HepG2 (cell line): ENCODE results near the gene GTPBP6. TPM values are rescaled to one million over a fixed set of nuclear protein-coding genes. Genes with fewer than 3 reads are reported as not detected.

Experiments
- AGO2 ChIP-seq: fragments of 200-400 bp; formaldehyde crosslinking; optimal IDR thresholded peaks from 2 replicates; pipeline ENCODE3; 2017; ENCODE audit warnings: mild to moderate bottlenecking, low read depth, low read length, moderate library complexity
- ATF1 ChIP-seq: IDR thresholded peaks from 2 replicates; pipeline ENCODE4 v1.6.1; 2016; ENCODE audit warnings: mild to moderate bottlenecking, control low read depth
- MAF1 ChIP-seq: sonication (generic); formaldehyde crosslinking; IDR thresholded peaks from 2 replicates; pipeline ENCODE4 v1.5.0; 2020; ENCODE audit warnings: missing genetic modification reagents, borderline replicate concordance
- NCOA2 ChIP-seq: sonication (generic); formaldehyde crosslinking; IDR thresholded peaks from 2 replicates; pipeline ENCODE4 v1.8.0; 2022; ENCODE audit warnings: inconsistent platforms
- NPAS2 ChIP-seq: sonication (generic); formaldehyde crosslinking; IDR thresholded peaks from 2 replicates; pipeline ENCODE4 v1.8.0; 2022; ENCODE audit warnings: mild to moderate bottlenecking, missing genetic modification reagents, borderline replicate concordance
- PRPF4 ChIP-seq: fragments of 200-400 bp; formaldehyde crosslinking; IDR thresholded peaks from 2 replicates; pipeline ENCODE4 v1.6.1; 2016; ENCODE audit warnings: low read length, low read depth; ENCODE audit not compliant: poor library complexity, severe bottlenecking
- SRF ChIP-seq: IDR thresholded peaks from 2 replicates; pipeline ENCODE4 v1.6.1; 2011; ENCODE audit warnings: mild to moderate bottlenecking, low read depth, low read length, moderate library complexity
- ZBTB1 ChIP-seq: sonication (generic); formaldehyde crosslinking; IDR thresholded peaks from 2 replicates; pipeline ENCODE4 v1.4.0; 2020; ENCODE audit warnings: missing genetic modification reagents, borderline replicate concordance
- ZFP1 ChIP-seq: IDR thresholded peaks from 2 replicates; pipeline ENCODE4 v1.6.1; 2016
- ZNF24 ChIP-seq: fragments of 450-650 bp; IDR thresholded peaks from 2 replicates; pipeline ENCODE4 v1.6.1; 2017; ENCODE audit warnings: antibody characterized with exemption, mild to moderate bottlenecking
- ZNF326 ChIP-seq: sonication (generic); formaldehyde crosslinking; IDR thresholded peaks from 2 replicates; pipeline ENCODE4 v1.4.0; 2020; ENCODE audit warnings: missing genetic modification reagents, borderline replicate concordance
- ZNF768 ChIP-seq: sonication (generic); formaldehyde crosslinking; IDR thresholded peaks from 2 replicates; pipeline ENCODE4 v1.4.0; 2020; ENCODE audit warnings: missing genetic modification reagents
- ZSCAN30 ChIP-seq: sonication (generic); formaldehyde crosslinking; IDR thresholded peaks from 2 replicates; pipeline ENCODE4 v1.5.0; 2020; ENCODE audit warnings: mild to moderate bottlenecking, missing genetic modification reagents
- polyA plus RNA-seq, 8 experiments: library from polyadenylated mRNA; depleted of rRNA in 3 of 8; stranded (reverse) in 7 of 8; unstranded in 1 of 8; fragments of >200 nt; fragmentation: Illumina TruSeq in 4 of 8; extraction: Trizol in 4 of 8; gene quantifications; 2 replicates each; pipeline versions ENCODE4 v1.2.1 to v1.2.3, GENCODE V29; 2011 to 2016; ENCODE audit warnings: low read depth in 4 of 8, missing spikeins in 1 of 8, mixed read lengths in 1 of 8; ENCODE audit not compliant: insufficient read depth in 1 of 8
- total RNA-seq, 5 experiments: library from RNA; depleted of rRNA; stranded (reverse); fragments of >200 nt; fragmentation: Illumina TruSeq; extraction: Trizol; gene quantifications; 2 replicates each; pipeline ENCODE4 v1.2.3, GENCODE V29; 2016; ENCODE audit warnings: low read depth in 1 of 5
- TF ChIP-seq, protein P1 (sequence below): sonication (generic); formaldehyde crosslinking; IDR thresholded peaks from 2 replicates; pipeline ENCODE4 v1.8.0; 2022; ENCODE audit warnings: low read depth, missing genetic modification reagents
- TF ChIP-seq, protein P2 (sequence below): sonication (generic); formaldehyde crosslinking; IDR thresholded peaks from 2 replicates; pipeline ENCODE4 v1.5.0; 2020; ENCODE audit warnings: missing genetic modification reagents
- TF ChIP-seq, protein P3 (sequence below): IDR thresholded peaks from 2 replicates; pipeline ENCODE4 v1.6.1; 2016; ENCODE audit warnings: low read depth, control low read depth
- TF ChIP-seq, protein P4 (sequence below): fragments of 450-650 bp; IDR thresholded peaks from 2 replicates; pipeline ENCODE4 v1.6.1; 2017; ENCODE audit warnings: mild to moderate bottlenecking
- TF ChIP-seq, protein P5 (sequence below): sonication (generic); formaldehyde crosslinking; IDR thresholded peaks from 2 replicates; pipeline ENCODE4 v1.4.0; 2020; ENCODE audit warnings: mild to moderate bottlenecking, missing genetic modification reagents
- TF ChIP-seq, protein P6 (sequence below): IDR thresholded peaks from 2 replicates; pipeline ENCODE4 v1.6.1; 2018; ENCODE audit warnings: missing genetic modification reagents
- TF ChIP-seq, protein P7 (sequence below): sonication (generic); formaldehyde crosslinking; IDR thresholded peaks from 2 replicates; pipeline ENCODE4 v1.4.0; 2020; ENCODE audit warnings: low read depth, mild to moderate bottlenecking, missing genetic modification reagents

The GTPBP6 gene
- total and polyA plus RNA-seq, 2 of the 13 experiments (the other 11 are each of a cell fraction or from before 2014, with no cell fraction given), result 20.2 to 39.6 TPM

DNA sequence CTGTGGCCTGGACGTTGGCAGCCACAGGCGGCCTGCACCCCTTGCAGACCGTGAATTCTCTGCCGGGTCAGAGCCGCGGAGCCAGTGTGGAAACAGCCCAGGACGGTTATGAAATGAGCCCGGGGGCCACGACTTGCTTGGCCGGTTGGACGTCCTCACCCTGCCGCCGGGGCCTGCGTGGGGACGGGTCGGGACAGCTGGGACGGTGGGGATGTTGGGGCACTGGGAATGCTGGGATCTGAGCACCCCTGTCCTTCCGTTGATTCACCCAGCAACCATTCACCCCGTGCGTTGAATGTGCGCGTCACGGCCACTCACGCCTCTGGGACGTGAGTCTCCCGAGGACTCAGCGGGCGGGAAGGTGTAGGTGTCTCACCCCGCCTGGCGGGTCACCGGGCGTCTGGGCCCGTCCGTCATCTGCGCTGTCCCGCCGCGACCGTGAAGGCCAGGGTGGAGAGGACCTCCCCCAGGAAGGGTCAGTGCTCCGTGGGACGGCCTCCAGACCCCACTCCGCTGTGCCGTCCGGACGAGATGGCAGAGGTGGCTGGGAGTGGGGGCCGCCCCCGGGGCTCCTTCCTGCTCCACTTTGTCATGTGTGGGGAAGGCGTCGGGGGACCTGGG is 41.9 kb downstream of the GTPBP6 start (continued):
- TF ChIP-seq ZNF326 (CRISPR knock-in tag), result no peak
- TF ChIP-seq PRPF4, result no peak
- TF ChIP-seq, protein P1, sequence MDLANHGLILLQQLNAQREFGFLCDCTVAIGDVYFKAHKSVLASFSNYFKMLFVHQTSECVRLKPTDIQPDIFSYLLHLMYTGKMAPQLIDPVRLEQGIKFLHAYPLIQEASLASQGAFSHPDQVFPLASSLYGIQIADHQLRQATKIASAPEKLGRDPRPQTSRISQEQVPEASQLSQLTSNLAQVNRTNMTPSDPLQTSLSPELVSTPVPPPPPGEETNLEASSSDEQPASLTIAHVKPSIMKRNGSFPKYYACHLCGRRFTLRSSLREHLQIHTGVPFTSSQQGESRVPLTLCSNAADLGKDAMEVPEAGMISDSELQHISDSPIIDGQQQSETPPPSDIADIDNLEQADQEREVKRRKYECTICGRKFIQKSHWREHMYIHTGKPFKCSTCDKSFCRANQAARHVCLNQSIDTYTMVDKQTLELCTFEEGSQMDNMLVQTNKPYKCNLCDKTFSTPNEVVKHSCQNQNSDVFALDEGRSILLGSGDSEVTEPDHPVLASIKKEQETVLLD (CRISPR knock-in tag), result no peak
- no peak for TF ChIP-seq ZBTB1 (CRISPR knock-in tag)
- TF ChIP-seq ZFP1, result no peak
- TF ChIP-seq, protein P2, sequence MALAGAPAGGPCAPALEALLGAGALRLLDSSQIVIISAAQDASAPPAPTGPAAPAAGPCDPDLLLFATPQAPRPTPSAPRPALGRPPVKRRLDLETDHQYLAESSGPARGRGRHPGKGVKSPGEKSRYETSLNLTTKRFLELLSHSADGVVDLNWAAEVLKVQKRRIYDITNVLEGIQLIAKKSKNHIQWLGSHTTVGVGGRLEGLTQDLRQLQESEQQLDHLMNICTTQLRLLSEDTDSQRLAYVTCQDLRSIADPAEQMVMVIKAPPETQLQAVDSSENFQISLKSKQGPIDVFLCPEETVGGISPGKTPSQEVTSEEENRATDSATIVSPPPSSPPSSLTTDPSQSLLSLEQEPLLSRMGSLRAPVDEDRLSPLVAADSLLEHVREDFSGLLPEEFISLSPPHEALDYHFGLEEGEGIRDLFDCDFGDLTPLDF (CRISPR knock-in tag), result no peak
- TF ChIP-seq ATF1 (CRISPR knock-in tag), result no peak
- no peak for TF ChIP-seq ZNF24
- no peak for TF ChIP-seq ZSCAN30
- no peak; the same call in 1 of the 2 replicates for TF ChIP-seq MAF1 (CRISPR knock-in tag)
- TF ChIP-seq, protein P3, sequence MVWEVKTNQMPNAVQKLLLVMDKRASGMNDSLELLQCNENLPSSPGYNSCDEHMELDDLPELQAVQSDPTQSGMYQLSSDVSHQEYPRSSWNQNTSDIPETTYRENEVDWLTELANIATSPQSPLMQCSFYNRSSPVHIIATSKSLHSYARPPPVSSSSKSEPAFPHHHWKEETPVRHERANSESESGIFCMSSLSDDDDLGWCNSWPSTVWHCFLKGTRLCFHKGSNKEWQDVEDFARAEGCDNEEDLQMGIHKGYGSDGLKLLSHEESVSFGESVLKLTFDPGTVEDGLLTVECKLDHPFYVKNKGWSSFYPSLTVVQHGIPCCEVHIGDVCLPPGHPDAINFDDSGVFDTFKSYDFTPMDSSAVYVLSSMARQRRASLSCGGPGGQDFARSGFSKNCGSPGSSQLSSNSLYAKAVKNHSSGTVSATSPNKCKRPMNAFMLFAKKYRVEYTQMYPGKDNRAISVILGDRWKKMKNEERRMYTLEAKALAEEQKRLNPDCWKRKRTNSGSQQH (CRISPR knock-in tag), result no peak
- TF ChIP-seq SRF, result no peak
- TF ChIP-seq NCOA2 (CRISPR knock-in tag), result no peak; the same call in 1 of the 2 replicates
- peak; percentile 76 for TF ChIP-seq AGO2
- TF ChIP-seq, protein P4, sequence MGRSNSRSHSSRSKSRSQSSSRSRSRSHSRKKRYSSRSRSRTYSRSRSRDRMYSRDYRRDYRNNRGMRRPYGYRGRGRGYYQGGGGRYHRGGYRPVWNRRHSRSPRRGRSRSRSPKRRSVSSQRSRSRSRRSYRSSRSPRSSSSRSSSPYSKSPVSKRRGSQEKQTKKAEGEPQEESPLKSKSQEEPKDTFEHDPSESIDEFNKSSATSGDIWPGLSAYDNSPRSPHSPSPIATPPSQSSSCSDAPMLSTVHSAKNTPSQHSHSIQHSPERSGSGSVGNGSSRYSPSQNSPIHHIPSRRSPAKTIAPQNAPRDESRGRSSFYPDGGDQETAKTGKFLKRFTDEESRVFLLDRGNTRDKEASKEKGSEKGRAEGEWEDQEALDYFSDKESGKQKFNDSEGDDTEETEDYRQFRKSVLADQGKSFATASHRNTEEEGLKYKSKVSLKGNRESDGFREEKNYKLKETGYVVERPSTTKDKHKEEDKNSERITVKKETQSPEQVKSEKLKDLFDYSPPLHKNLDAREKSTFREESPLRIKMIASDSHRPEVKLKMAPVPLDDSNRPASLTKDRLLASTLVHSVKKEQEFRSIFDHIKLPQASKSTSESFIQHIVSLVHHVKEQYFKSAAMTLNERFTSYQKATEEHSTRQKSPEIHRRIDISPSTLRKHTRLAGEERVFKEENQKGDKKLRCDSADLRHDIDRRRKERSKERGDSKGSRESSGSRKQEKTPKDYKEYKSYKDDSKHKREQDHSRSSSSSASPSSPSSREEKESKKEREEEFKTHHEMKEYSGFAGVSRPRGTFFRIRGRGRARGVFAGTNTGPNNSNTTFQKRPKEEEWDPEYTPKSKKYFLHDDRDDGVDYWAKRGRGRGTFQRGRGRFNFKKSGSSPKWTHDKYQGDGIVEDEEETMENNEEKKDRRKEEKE, result no peak
- peak; percentile 6; the same call in 1 of the 2 replicates for TF ChIP-seq ZNF768 (CRISPR knock-in tag)
- TF ChIP-seq, protein P5, sequence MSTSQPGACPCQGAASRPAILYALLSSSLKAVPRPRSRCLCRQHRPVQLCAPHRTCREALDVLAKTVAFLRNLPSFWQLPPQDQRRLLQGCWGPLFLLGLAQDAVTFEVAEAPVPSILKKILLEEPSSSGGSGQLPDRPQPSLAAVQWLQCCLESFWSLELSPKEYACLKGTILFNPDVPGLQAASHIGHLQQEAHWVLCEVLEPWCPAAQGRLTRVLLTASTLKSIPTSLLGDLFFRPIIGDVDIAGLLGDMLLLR (CRISPR knock-in tag), result no peak
- no peak for TF ChIP-seq NPAS2
- TF ChIP-seq, protein P6, sequence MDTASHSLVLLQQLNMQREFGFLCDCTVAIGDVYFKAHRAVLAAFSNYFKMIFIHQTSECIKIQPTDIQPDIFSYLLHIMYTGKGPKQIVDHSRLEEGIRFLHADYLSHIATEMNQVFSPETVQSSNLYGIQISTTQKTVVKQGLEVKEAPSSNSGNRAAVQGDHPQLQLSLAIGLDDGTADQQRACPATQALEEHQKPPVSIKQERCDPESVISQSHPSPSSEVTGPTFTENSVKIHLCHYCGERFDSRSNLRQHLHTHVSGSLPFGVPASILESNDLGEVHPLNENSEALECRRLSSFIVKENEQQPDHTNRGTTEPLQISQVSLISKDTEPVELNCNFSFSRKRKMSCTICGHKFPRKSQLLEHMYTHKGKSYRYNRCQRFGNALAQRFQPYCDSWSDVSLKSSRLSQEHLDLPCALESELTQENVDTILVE (CRISPR knock-in tag), result no peak
- TF ChIP-seq, protein P7, sequence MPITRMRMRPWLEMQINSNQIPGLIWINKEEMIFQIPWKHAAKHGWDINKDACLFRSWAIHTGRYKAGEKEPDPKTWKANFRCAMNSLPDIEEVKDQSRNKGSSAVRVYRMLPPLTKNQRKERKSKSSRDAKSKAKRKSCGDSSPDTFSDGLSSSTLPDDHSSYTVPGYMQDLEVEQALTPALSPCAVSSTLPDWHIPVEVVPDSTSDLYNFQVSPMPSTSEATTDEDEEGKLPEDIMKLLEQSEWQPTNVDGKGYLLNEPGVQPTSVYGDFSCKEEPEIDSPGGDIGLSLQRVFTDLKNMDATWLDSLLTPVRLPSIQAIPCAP, result no peak
